Stimulated activated CD8-positive, alpha-beta memory T cell treated with anti-CD3 and anti-CD28 coated beads, Interleukin-7, amount 100 ng/mL, for 24 hours (primary cell): ENCODE data around the gene EFEMP2.
"Not testable (repeated sequence)": the region's sequence is repeated elsewhere in the genome, so short reads cannot be mapped to it uniquely, and the experiment has no call there.

ENCODE experiments used
- DNase-seq: peaks from one replicate; pipeline ENCODE4 v3.0.0-alpha.2; 2020; ENCODE audit warnings: low read depth

Gene EFEMP2

DNA sequence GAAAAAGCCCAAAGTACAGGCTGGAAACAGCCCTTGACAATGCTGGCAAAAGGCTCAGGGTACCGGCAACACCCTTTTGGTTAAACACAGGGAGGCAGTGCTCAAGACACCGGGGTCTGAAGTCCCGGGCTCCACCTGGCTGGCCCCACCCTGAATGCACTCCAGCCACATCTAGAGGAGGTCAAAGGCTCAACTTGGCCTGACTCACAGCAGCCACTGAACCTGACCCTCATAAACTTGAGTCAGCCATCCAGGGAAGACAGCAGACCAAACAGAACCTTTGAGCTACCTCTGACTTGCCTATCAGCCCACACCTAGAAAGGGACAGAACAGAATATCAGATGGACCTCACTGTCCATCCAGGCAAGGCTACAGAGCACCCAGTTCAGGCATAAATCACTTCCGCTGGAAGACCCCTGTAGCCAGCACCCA, 18.4 kb downstream of the EFEMP2 start:
- DNase-seq = no peak

DNA sequence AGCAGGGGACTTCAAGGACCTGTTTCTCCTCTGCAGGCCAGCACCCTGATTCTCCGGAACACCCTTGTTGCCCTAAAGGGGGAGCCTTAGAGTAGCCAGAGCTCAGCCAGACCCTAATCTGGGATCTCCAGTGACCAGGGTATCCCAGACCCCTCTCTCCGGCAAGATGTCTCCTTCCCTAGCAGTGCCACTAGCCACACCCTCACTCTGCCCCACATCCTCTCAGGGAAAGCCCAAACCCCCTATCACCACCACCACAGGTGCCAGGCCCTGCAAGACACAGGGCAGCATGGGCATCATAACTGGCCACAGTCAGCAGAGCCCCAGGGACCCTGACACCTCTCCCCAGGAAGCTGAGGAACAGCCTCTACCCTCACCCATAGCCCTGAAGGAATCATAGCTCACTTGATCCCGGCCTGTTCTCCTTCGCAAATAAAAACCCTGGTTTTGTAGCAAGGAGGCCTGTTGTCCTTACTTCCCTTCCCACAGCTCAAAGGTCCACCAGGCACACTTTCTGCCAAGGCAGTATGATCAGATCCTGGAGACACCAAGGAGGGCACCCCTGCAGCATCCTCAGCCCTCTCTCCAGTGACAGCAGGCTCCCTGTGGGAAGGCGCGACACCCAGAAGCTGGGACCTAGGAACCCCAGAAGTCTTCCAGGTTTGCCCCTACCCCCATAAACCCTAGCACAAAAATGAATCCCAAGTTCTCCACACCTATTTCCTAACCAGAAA, 19.2 kb downstream of the EFEMP2 start:
- DNase-seq = no peak

DNA sequence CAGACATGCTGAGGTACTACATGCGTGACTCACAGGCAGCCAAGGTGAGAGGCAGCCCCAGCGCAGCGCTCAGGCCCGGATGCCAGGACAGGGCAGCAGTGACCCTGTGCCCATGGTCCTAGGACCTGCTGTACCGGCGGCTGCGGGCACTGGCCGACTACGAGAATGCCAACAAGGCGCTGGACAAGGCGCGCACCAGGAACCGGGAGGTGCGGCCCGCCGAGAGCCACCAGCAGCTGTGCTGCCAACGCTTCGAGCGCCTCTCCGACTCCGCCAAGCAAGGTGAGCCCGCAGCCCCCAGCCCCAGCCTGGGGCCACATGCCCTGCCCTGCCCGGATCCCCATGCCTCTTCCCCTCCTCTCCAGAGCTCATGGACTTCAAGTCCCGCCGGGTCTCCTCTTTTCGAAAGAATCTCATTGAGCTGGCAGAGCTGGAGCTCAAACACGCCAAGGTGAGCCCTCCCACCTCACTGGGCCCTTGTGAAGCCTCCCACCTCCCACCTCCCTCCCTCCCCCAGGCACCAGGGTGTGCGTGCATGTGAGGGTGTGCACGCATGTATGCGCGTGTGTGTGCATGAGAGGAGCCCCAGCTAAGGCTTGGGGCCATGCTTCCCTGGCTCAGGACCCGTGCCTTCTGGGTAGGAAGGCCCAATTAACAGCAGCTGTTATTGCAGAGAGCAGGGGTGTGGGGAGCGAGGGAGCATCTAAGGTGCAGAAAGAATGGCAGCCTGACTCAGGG, 19.9 kb downstream of the EFEMP2 start:
- DNase-seq = no peak

DNA sequence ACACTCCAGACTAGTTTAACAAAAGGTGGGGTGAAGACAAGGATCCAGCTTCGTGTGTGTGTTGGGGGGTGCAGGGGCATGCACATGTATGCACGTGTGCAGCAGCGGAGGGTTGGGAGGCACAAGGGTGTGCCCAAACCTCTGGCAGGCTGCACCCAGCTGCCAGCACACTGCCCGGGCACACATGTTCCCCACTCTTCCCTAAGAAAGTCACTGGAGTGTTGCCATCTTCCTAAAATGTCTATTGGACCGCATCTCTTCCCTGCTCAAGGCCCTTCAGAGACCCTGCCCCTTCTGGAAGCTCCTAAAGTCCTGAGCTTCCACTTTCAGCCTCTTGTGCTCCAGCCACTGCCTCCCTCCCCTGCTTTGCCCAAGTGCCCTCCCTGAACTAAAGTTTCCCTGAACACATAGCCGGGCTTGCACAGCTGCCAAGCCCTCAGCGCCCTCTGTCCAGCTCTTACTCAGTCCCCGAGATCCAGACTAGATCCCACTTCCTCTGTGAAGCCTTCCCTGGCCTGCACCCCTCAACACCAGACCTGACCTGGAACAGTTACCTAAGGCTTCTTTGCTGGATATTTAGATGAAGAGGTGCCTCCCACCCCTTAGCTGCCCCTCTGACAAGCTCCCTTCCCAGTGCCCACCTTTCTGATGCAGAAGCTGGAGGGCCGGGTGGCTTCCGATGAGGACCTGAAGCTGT, 20.6 kb downstream of the EFEMP2 start:
- DNase-seq = no peak

DNA sequence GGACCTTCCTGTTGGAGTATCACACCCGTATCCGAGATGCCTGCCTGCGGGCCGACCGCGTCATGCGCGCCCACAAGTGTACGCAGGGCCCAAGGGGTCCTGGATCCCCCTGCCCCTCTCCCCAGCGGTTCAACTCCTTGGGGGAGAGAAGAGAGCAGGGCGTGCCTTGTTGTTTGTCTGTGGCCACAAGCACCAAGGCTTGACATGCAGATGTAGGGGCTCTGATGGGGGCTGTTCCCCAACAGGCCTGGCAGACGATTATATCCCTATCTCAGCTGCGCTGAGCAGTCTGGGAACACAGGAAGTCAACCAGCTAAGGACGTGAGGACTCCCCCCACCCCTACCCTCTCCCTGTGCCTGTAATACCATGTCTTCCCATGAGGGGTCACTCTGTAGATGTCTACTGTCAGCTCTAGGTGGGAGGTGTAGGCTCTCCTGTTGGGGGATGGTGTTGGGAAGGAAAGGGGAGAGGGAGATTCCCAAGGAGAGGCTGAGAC, 21.5 kb downstream of the EFEMP2 start:
- no peak for DNase-seq

DNA sequence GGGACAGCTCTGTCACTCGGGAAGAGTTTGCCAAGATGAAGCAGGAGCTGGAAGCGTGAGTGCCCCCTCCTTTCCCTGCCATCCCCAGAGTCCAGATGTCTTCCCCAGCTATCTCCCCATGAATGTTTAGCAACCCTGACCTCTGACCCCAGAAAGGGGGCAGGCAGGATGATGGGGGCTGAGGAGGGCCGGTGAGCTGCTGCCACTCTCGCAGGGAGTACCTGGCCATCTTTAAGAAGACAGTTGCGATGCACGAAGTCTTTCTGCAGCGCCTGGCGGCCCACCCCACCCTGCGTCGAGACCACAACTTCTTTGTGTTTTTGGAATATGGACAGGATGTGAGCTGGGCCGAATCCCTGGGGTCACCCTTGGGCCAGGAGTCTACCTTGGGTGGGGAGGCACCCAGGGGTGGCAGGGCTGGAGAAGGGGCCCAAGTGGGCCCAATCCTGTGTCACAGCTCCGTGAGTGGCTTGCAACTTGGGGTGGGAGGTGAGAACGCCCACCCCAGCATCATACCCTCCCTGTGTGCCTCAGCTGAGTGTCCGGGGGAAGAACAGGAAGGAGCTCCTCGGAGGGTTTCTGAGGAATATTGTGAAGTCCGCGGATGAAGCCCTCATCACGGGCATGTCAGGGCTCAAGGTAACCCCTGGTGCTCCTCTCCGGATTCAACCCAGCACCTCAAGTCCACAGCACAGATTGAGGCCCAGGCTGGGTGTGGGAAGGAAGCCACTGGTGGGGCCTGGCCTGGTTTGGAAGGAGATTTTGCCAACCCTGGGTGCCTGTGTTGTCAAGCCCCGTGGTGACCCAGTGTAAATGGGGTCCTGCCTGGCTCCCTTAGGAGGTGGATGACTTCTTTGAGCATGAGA, 22.1 kb downstream of the EFEMP2 start:
- no peak for DNase-seq

DNA sequence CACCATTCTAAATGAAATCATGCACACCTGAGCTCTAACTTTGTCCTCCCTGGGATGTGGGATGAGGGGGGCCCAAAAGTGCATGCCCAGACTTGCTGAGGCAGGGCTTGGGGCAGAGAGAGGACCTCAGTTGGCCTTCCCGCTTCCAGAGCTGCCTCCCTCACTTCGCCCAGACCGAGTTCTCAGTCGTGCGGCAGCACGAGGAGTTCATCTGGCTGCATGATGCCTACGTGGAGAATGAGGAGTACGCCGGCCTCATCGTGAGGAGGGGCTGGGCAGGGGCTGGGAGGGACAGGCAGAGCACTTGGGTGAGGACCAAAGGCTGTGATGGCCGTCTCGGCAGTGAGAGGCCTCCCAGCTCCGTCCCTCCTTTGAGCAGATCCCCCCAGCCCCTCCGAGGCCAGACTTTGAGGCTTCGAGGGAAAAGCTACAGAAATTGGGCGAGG, 22.8 kb downstream of the EFEMP2 start:
- DNase-seq = no peak

DNA sequence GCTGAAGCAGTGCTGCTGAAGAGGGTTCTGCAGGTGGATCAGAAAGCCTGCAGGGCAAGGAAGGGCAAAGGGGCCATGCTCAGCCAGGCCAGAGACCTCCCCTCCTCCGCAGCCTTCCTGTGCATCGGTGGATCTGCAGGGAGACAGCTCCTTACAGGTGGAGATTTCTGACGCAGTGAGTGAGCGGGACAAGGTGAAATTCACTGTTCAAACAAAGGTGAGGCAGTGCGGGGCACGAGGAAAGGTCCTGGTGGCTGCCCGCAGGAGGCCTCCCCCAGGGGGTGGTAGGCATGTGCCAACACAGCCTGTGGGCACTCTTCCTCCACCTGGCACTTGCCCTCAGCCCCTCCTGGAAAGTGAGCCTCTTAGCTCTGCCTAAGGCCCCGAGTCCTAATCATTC, 23.2 kb downstream of the EFEMP2 start:
- no peak for DNase-seq

DNA sequence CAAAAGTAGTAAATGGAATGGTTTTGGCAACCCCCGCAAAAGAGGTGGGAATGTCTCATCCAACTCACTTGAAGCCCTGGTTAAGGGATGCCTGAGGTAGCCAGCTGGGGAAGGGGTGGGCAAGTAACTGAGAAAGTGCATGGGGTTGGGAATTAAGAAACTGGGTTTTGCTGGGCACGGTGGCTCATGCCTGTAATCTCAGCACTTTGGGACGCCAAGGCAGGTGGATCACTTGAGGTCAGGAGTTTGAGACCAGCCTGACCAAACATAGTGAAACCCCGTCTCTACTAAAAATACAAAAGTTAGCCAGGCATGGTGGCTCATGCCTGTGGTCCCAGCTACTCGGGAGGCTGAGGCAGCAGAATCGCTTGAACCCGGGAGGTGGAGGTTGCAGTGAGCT, 23.9 kb downstream of the EFEMP2 start:
- DNase-seq = not testable (repeated sequence)

DNA sequence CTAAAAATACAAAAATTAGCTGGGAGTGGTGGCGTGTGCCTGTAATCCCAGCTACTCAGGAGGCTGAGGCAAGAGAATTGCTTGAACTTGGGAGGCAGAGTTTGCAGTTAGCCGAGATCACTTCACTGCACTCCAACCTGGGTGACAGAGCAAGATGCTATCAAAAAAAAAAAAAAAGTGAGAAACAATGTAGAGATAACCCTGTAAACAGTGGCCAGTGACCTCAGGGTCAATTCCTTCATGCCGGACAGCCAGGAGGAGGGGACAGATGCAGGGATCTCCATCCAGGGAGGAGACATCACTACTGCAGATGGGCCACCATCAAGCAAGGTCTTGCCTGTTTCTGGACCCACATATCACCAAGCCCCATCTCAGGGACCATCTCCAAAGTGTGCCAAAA, 24.9 kb downstream of the EFEMP2 start:
- DNase-seq = no peak

DNA sequence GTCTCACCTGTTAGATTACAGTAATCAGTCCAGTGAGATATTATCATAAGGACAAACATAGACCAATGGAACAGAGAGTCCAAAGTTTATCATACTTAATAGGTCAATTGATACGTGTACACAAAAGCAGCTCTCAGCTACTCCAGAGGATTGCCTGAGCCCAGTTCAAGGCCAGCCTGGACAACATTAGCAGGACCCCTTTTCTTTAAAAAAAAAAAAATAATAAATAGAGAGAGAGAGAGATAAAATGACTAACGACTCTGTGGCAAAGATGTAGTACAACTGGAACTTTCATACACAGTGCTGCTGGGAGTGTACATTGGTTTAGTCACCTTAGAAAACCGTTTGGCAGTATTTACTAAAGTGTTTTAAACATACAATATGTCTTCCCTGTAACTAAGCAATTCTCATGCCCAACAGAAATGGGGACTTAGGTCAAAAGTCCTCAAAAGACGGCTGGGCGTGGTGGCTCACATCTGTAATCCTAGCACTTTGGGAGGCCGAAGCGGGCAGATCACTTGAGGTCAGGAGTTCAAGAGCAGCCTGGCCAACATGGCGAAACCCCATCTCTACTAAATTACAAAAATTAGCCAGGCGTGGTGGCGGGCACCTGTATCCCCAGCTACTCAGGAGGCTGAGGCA, 28.2 kb downstream of the EFEMP2 start:
- DNase-seq = no peak

DNA sequence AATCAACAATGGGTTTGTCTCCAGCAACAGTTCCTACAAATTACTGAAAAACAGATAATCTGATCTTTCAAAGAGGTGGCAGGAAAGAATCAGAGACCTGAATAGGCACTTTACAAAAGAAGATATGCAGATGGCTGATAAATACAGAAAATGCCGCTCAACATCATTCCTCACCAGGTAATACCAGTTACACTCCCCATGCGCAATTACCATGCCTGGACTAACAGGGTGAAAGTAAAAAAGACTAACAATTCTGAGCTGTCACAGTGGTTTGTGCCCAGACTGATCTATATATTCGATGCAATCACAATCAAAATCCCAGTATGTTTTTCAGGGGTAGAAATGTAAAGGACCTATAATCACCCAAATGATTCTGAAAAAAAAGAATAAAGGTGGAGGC, 28.8 kb downstream of the EFEMP2 start:
- no peak for DNase-seq

DNA sequence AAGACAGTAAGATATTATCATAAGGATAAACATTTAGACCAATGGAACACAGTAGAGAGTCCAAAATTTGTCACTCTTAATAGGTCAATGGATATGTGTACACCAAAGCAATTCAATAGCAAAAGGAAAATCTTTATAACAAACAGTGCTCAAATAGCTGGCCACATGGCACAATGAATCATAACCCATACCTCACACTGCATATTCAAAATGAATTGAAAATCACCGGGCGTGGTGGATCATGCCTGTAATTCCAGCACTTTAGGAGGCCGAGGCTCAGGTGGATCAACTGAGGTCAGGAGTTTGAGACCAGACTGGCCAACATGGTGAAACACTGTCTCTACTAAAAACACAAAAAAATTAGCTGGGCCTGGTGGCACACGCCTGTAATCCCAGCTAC, 30.5 kb downstream of the EFEMP2 start:
- no peak for DNase-seq

DNA sequence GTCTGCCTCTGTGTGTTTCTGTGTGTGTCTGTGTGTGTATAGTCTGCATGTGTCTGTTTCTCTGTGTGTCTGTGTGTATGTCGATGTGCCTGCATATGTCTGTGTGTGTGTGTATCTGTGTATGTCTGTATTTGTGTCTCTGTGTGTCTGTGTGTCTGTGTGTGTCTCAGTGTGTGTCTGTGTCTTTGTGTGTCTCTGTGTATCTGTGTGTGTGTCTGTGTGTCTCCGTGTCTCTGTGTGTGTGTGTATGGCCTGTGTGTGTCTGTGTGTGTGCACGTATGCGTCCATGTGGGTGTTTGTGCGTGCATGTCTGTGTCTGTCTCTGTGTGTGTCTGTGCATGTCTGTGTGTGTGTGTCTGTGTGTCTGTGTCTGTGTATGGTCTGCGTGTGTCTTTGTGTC, 38.4 kb downstream of the EFEMP2 start:
- no peak for DNase-seq

DNA sequence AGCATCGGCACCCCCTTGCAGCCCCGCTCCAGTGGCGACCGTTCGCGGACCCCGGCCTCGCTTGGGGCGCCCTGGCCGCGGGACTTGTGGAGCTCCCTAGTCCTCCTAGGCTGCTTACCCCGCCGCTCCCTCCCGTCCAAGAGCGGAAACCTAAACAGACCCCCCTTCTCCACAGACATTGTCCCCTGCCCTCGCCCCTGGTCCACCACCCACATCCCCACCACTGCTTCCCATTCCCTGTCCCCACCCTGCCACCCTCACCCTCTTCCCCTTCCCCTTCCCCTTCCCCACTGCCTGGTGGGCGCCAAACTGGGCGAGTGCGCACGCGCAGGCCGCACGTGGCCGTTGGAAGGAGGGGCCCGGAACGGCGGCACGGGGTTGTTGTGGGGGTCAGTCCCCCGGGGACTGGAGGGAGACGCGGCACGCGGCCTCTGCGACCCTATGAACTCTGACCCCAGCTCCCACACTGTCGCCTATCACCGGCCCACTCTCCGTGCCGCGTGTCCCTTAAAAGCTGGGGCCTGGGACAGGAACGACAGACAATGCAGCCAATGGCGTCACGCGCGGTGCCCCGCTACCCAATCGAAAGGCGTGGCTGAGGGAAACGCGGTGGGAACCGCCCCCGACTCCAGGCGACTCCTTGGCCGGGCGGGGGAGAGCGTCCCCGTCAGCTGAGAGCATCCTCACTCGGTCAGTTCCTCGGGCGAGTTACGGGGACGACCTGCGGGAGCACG, 39.1 kb downstream of the EFEMP2 start, which contains the start of gene SNX32:
Gene SNX32 (plus strand): TSS at position 667 of the 734 bp plus-strand sequence. CDS start 103 bp downstream, outside the sequence.
- DNase-seq = peak; percentile 88

DNA sequence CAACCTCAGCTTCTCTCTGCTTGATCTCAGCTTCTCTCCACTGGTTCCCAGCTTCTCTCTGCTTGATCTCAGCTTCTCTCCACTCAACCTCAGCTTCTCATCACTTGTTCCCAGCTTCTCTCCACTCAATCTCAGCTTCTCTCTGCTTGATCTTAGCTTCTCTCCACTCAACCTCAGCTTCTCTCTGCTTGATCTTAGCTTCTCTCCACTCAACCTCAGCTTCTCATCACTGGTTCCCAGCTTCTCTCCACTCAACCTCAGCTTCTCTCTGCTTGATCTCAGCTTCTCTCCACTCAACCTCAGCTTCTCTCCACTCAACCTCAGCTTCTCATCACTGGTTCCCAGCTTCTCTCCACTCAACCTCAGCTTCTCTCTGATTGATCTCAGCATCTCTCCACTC, 40.4 kb downstream of the EFEMP2 start:
- DNase-seq = not testable (repeated sequence)

DNA sequence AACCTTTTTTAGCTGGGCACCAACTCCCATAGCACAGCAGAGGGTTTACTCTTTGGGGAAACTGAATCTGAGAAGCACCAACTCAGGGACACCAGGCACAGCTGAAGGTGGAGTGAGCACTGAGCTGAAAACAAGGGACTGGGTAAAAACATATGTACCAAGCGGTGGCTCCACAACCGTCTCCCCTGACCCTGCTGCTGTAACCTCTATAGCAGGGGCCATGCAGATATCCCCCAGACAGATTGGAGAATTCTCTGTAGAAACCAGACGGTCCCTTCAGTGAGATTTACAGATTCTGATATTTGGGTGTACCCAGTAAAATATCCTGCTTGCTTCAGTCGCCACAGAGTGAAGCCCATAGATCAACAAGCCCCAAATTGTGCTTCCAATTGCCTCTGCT, 43.1 kb downstream of the EFEMP2 start:
- no peak for DNase-seq

DNA sequence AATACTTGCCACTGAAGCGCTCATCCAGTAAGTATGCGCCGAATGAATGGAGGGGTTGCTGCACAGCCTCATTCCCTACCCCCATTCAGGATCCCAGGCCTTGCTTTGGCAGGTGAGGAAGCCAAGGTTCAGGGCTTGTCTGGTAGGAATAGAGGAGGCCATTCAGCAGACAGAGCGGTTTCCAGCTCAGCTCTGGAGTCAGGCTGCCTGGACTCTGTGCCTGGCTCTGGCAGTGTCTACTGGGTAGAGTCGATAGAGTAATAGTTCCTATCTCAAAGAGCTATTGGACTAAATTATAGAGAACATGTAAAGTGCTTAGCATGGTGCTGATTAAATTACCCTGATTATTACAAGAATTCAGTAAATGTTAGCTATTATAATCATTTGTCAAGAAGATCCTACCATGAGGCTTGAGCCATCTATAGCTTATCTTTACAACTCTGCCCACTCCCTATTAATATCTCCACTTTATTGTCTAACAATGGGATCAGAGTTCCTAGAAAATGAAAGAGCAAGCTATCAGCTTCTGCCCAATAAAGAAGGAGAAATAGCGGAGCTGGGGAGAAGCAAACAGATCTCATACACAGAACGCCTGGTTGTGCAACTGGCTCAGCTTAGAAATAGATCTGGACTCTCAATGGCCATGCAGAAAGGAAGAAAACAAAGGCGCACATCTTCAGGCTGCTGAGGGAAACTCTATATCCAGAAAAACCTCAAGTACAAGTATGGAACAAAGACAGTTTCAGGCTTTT, 45.4 kb downstream of the EFEMP2 start:
- no peak for DNase-seq

DNA sequence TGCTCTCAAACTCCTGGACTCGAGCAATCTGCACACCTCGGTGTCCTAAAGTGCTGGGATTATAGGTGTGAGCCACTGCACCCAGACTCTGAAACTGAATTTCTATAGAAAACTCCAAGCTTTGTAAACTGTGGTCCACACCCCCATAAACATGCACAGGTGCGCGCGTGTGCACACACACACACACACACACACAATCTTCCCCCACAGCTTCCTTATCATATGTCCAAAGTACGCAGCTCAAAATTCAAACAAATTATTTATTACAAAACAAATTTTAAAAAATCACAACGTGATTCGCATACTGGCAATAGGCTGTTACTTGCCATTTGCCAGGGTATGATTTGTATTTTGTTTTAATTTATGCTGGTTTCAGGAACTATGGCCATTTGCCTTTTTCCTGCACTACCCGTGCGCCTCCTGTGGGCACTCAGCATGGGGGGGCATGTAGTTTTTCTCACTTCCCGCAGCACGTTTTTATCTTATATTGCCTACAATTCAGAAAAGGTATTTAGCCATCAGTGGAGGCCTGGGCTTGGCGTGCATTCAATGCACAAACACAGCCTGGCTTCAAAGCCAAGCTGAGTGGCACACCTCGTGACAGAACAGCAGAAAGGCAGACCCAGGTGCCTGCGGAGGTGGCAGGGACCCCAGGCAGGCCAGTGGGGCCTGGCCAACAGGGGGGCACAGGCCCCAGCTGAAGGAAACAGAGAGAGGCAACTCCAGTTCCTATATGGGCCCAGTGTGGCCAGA, 49.6 kb downstream of the EFEMP2 start:
- DNase-seq = no peak
